Stomach (tissue), 4 donors: ENCODE results near the gene CCR1.

Source experiments
- POLR2A ChIP-seq, 4 donors: fragments of 450-650 bp; IDR thresholded peaks; one replicate each; pipeline ENCODE4 v1.6.1; 2016; ENCODE audit warnings: antibody characterized with exemption in 4 of 4, control low read depth in 2 of 4, mild to moderate bottlenecking in 1 of 4, moderate library complexity in 1 of 4
- POLR2AphosphoS5 ChIP-seq, 3 donors: sonication (generic); formaldehyde crosslinking; IDR thresholded peaks; one replicate each; pipeline ENCODE4 v1.6.1; 2016; ENCODE audit warnings: antibody characterized with exemption in 3 of 3

DNA sequence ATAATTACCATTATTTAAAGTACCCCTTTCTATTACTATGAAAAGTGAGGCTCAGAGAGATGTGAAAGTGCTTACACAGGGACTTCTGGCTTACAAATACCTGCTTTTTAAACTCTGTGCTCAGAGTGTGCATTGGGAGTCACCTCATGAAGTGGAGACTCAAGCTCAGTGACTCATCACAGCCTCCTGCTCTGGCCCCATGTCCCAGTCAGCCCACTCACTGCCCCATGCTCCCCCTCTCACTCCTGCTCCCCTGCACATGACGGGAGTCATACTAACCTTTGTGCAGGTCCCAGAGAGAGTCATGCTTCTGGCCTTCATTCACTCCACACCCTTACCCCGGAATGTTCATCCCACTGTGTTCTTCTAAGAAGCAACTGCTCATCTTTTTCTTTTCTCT, 20.2 kb downstream of the CCR1 start:
- TF ChIP-seq POLR2AphosphoS5 (IDR thresholded peaks at IDR 0.05) (no peak), POLR2A (IDR thresholded peaks at IDR 0.05) (no peak)
